ENCODE data around the gene MTERF4.

- TF ChIP-seq EP300 (IDR thresholded peaks at IDR 0.05) (no peak), POLR2A (IDR thresholded peaks at IDR 0.05) (no peak), CTCF (IDR thresholded peaks at IDR 0.05) (no peak)
Observed at GRCh38 chr2:241068942-241069810, 32.9 kb downstream of the MTERF4 start.
